H1 (cell line): ENCODE results near the gene PLVAP. TPM values are rescaled to one million over a fixed set of nuclear protein-coding genes. Genes with fewer than 3 reads are reported as not detected.

Experiments used
- CTCF ChIA-PET: fragments of 300-600 bp; sonication (Branson Sonifier 250); formaldehyde crosslinking; loops from one replicate; lab custom pipeline; 2021; ENCODE audit not compliant: partially characterized antibody; lab: Charles Lee
- POLR2A ChIA-PET: fragments of 300-600 bp; sonication (Branson Sonifier 250); formaldehyde crosslinking; loops from one replicate; lab custom pipeline; 2021; ENCODE audit warnings: inconsistent platforms; ENCODE audit not compliant: partially characterized antibody; lab: Charles Lee
- DNase-seq, 2 experiments: peaks; one replicate each; pipeline versions ENCODE4 v3.0.0 to v3.0.0-alpha.2; 2010 to 2022; ENCODE audit warnings: low spot score in 2 of 2, low read depth in 1 of 2, mixed read lengths in 1 of 2
- FAIRE-seq: peaks from 2 replicates; lab custom pipeline; 2011; peaks lifted over from hg19 to GRCh38; lab: Jason Lieb, UNC
- H2AFZ ChIP-seq: 2 replicates; pipeline ENCODE4 v1.8.1; 2012; ENCODE audit warnings: low read length, inconsistent platforms
- H2AK5ac ChIP-seq: 2 replicates; pipeline ENCODE4 v1.6.1; 2013; ENCODE audit warnings: low read depth, low read length
- H2BK120ac ChIP-seq: replicated peaks from 2 replicates; pipeline ENCODE3; 2013; ENCODE audit warnings: low read depth, low read length, inconsistent platforms
- H2BK12ac ChIP-seq: 2 replicates; pipeline ENCODE4 v1.6.1; 2013; ENCODE audit warnings: low read depth, low read length
- H2BK15ac ChIP-seq: 2 replicates; pipeline ENCODE4 v1.6.1; 2013; ENCODE audit warnings: low read length
- H2BK20ac ChIP-seq: 2 replicates; pipeline ENCODE4 v1.6.1; 2013; ENCODE audit warnings: low read length
- H2BK5ac ChIP-seq: 2 replicates; pipeline ENCODE4 v1.6.1; 2013; ENCODE audit warnings: low read depth, low read length
- H3K14ac ChIP-seq: 2 replicates; pipeline ENCODE4 v1.6.1; 2013; ENCODE audit warnings: inconsistent platforms; ENCODE audit not compliant: insufficient read length
- H3K18ac ChIP-seq: 2 replicates; pipeline ENCODE4 v1.6.1; 2013; ENCODE audit warnings: low read length; ENCODE audit errors: extremely low read depth
- H3K23ac ChIP-seq: 2 replicates; pipeline ENCODE4 v1.6.1; 2013; ENCODE audit warnings: inconsistent platforms; ENCODE audit not compliant: insufficient read length
- H3K23me2 ChIP-seq: 2 replicates; pipeline ENCODE4 v1.6.1; 2013; ENCODE audit warnings: low read depth, low read length
- H3K27ac ChIP-seq: 2 replicates; pipeline ENCODE4 v1.6.1; 2011; ENCODE audit warnings: low read depth, low read length, inconsistent platforms
- H3K27me3 ChIP-seq, 4 experiments: replicated peaks in 1 of 4; 1 replicate in 1 of 4; 2 replicates in 3 of 4; pipeline versions ENCODE4 v1.6.1 to v1.8.1; 2011 to 2013; ENCODE audit warnings: low read length in 3 of 4, mild to moderate bottlenecking in 3 of 4, inconsistent platforms in 2 of 4, mixed read lengths in 2 of 4, moderate library complexity in 1 of 4; ENCODE audit not compliant: control insufficient read depth in 3 of 4, insufficient read depth in 3 of 4; ENCODE audit errors: extremely low read depth in 1 of 4
- H3K36me3 ChIP-seq, 4 experiments: 2 replicates each; pipeline versions ENCODE4 v1.6.1 to v1.8.1; 2011 to 2013; ENCODE audit warnings: mild to moderate bottlenecking in 4 of 4, low read length in 3 of 4, moderate library complexity in 2 of 4, control low read depth in 1 of 4, inconsistent platforms in 1 of 4; ENCODE audit not compliant: insufficient read depth in 4 of 4, control insufficient read depth in 2 of 4
- H3K4ac ChIP-seq: replicated peaks from 2 replicates; pipeline ENCODE3; 2013; ENCODE audit warnings: low read length, low read depth, mixed read lengths, inconsistent platforms; ENCODE audit not compliant: insufficient read length
- H3K4me1 ChIP-seq, 4 experiments: replicated peaks in 1 of 4; 1 replicate in 1 of 4; 2 replicates in 3 of 4; pipeline versions ENCODE4 v1.6.1 to v1.8.1; 2011 to 2013; ENCODE audit warnings: low read length in 3 of 4, inconsistent platforms in 2 of 4, mixed read lengths in 1 of 4; ENCODE audit not compliant: insufficient read depth in 4 of 4, control insufficient read depth in 3 of 4
- H3K4me2 ChIP-seq, 2 experiments: 2 replicates each; pipeline versions ENCODE4 v1.6.1 to v1.8.1; 2011 to 2013; ENCODE audit warnings: low read depth in 2 of 2, low read length in 2 of 2, control low read depth in 1 of 2, inconsistent platforms in 1 of 2, mild to moderate bottlenecking in 1 of 2; ENCODE audit not compliant: insufficient read depth in 1 of 2
- H3K4me3 ChIP-seq, 4 experiments: fragments of 200-600, 300-600 bp in 1 of 4; sonication (generic), shearing (Covaris generic), sonication (Bioruptor Twin) in 1 of 4; 2 replicates each; pipeline versions ENCODE4 v1.5.1 to v1.8.1; 2011 to 2016; ENCODE audit warnings: low read length in 4 of 4, low read depth in 3 of 4, control low read depth in 2 of 4, inconsistent platforms in 2 of 4, mild to moderate bottlenecking in 2 of 4, mixed read lengths in 1 of 4, moderate library complexity in 1 of 4; ENCODE audit not compliant: insufficient read depth in 2 of 4; ENCODE audit errors: extremely low read depth in 1 of 4
- H3K56ac ChIP-seq: replicated peaks from 2 replicates; pipeline ENCODE3; 2013; ENCODE audit warnings: low read depth, mild to moderate bottlenecking, mixed read lengths, low read length, inconsistent platforms; ENCODE audit not compliant: insufficient read length
- H3K79me1 ChIP-seq: 2 replicates; pipeline ENCODE4 v1.6.1; 2013; ENCODE audit warnings: low read depth, low read length, control low read depth
- H3K79me2 ChIP-seq, 2 experiments: 2 replicates each; pipeline versions ENCODE4 v1.6.1 to v1.8.1; 2012 to 2013; ENCODE audit warnings: low read length in 2 of 2, mild to moderate bottlenecking in 2 of 2, inconsistent platforms in 1 of 2; ENCODE audit not compliant: insufficient read depth in 2 of 2, control insufficient read depth in 1 of 2
- H3K9ac ChIP-seq, 4 experiments: replicated peaks in 1 of 4; 1 replicate in 1 of 4; 2 replicates in 3 of 4; pipeline versions ENCODE4 v1.6.1 to v1.8.1; 2011 to 2013; ENCODE audit warnings: low read depth in 3 of 4, low read length in 3 of 4, control low read depth in 2 of 4, mild to moderate bottlenecking in 2 of 4, moderate library complexity in 2 of 4, inconsistent platforms in 1 of 4; ENCODE audit errors: extremely low read depth in 1 of 4
- H3K9me3 ChIP-seq, 2 experiments: 2 replicates each; pipeline versions ENCODE4 v1.6.1 to v1.8.1; 2012 to 2013; ENCODE audit warnings: mild to moderate bottlenecking in 2 of 2, moderate library complexity in 2 of 2, control low read depth in 1 of 2, inconsistent platforms in 1 of 2, low read depth in 1 of 2, low read length in 1 of 2, mixed read lengths in 1 of 2; ENCODE audit not compliant: insufficient read depth in 2 of 2
- H4K20me1 ChIP-seq, 2 experiments: replicated peaks in 1 of 2; 2 replicates each; pipeline versions ENCODE3 to v1.8.1; 2011 to 2013; ENCODE audit warnings: inconsistent platforms in 2 of 2, low read length in 2 of 2, mild to moderate bottlenecking in 1 of 2; ENCODE audit not compliant: insufficient read depth in 2 of 2, control insufficient read depth in 1 of 2
- H4K5ac ChIP-seq: 2 replicates; pipeline ENCODE4 v1.6.1; 2013; ENCODE audit warnings: low read length, low read depth, mixed read lengths, inconsistent platforms; ENCODE audit not compliant: insufficient read length
- H4K8ac ChIP-seq: 2 replicates; pipeline ENCODE4 v1.8.0; 2013; ENCODE audit warnings: mild to moderate bottlenecking, moderate library complexity, low read length, inconsistent platforms; ENCODE audit not compliant: insufficient read depth; ENCODE audit errors: extremely low read depth
- H4K91ac ChIP-seq: replicated peaks from 2 replicates; pipeline ENCODE3; 2013; ENCODE audit warnings: low read length, mixed read lengths, inconsistent platforms; ENCODE audit not compliant: insufficient read length
- CBX5 ChIP-seq: fragments of 300-800, 300-1000 bp; sonication (generic); IDR thresholded peaks from 2 replicates; pipeline ENCODE4 v1.7.1; 2016; ENCODE audit warnings: antibody characterized with exemption, low read length, low read depth
- E2F6 ChIP-seq: IDR thresholded peaks from 2 replicates; pipeline ENCODE4 v1.6.1; 2012; ENCODE audit warnings: inconsistent platforms
- TCF12 ChIP-seq: IDR thresholded peaks from 2 replicates; pipeline ENCODE4 v1.6.1; 2011; ENCODE audit warnings: low read depth, mild to moderate bottlenecking, low read length
- TEAD4 ChIP-seq: IDR thresholded peaks from 2 replicates; pipeline ENCODE4 v1.6.1; 2012; ENCODE audit warnings: low read depth, low read length, inconsistent platforms, mixed read lengths
- WGBS, 2 experiments: shearing (Covaris generic) in 1 of 2; methylation state at CpG; one replicate each; pipeline versions ENCODE4 v1.1.6 to v1.1.7; 2013 to 2015; ENCODE audit warnings: low lambda C conversion rate in 2 of 2, mixed read lengths in 2 of 2, inconsistent platforms in 1 of 2, low coverage in 1 of 2, missing lambda C conversion rate in 1 of 2; ENCODE audit not compliant: insufficient replicate concordance in 2 of 2, insufficient coverage in 1 of 2, insufficient read length in 1 of 2; ENCODE audit errors: extremely low coverage in 1 of 2, missing lambda C conversion rate in 1 of 2; 5-methylcytosine and 5-hydroxymethylcytosine counted together
- polyA plus RNA-seq, 7 experiments: library from polyadenylated mRNA; depleted of rRNA in 3 of 7; stranded (reverse) in 5 of 7; unstranded in 2 of 7; fragments of >200 nt in 5 of 7; fragments of 200-250 nt in 2 of 7; gene quantifications; 1 replicate in 5 of 7; 2 replicates in 1 of 7; 4 replicates in 1 of 7; pipeline versions ENCODE4 v1.2.1 to v1.2.3, GENCODE V29; 2011 to 2013; ENCODE audit warnings: missing spikeins in 2 of 7, mixed read lengths in 2 of 7
- total RNA-seq: library from RNA; stranded (reverse); fragmentation: NEBNext Ultra II Directional; extraction: Animal tissue kit (Norgen Biotek cat#: 25700); gene quantifications from 2 replicates; pipeline ENCODE4 v1.2.1, GENCODE V29; 2021

Gene PLVAP
- total and polyA plus RNA-seq, 2 of the 8 experiments (the other 6 are each of a cell fraction or from before 2014, with no cell fraction given), result 0.32 TPM; not detected in 1

GRCh38 chr19:17326595-17326966 lies 50.6 kb downstream of the PLVAP start:
- Histone ChIP-seq H3K23ac (no peak overlapping the region), H2AFZ (no peak overlapping the region), H4K20me1 (peaks cover 3 to 9% of the 10 kb centered on the region in 2 experiments), H3K27ac (0 out of 2 replicates have a peak overlapping the region, but pooled peaks have one; percentile 2), H4K91ac (no peak overlapping the region), H3K4me1 (peaks cover 0 to 22% (median 15%) of the 10 kb centered on the region in 4 experiments; a peak in 6 of 7 replicates), H2BK120ac (no peak overlapping the region), H3K18ac (no peak overlapping the region), H3K79me2 (no peaks in the 10 kb centered on the region), H3K4me2 (peak overlapping the region; percentile 72 to 83; a peak in 3 of 4 replicates), H4K8ac (no peak overlapping the region), H3K79me1 (peaks cover 2% of the 10 kb centered on the region; the same call in 1 of the 2 replicates), H2AK5ac (no peak overlapping the region), H3K27me3 (no peaks in the 10 kb centered on the region; a peak in 1 of 7 replicates), H3K4me3 (peak overlapping the region in 3 of 4 experiments; percentile 35 to 95 (median 60); a peak in 2 of 8 replicates), H3K56ac (no peak overlapping the region), H3K9me3 (no peaks in the 10 kb centered on the region), H3K14ac (no peak overlapping the region), H3K9ac (no peak overlapping the region), H3K36me3 (peaks cover 0 to 16% (median 6%) of the 10 kb centered on the region in 4 experiments; a peak in 4 of 8 replicates), H3K4ac (no peak overlapping the region), H3K23me2 (peaks cover 6% of the 10 kb centered on the region; the same call in 1 of the 2 replicates), H4K5ac (no peak overlapping the region), H2BK12ac (peak overlapping the region; percentile 0; the same call in 1 of the 2 replicates), H2BK20ac (no peak overlapping the region), H2BK5ac (no peak overlapping the region), H2BK15ac (no peak overlapping the region)
- TF ChIP-seq CBX5, result no peak
- 0 out of 2 replicates have a peak, but pooled peaks have one; percentile 20 for TF ChIP-seq TEAD4
- TF ChIP-seq TCF12, result no peak
- TF ChIP-seq E2F6, result no peak
- no peak for DNase-seq
- WGBS, 2 experiments, result 90% methylated on average over 11 of the region's 11 CpGs; no CpG with 5 or more reads in 1 of the 2 experiments
- ChIA-PET POLR2A (interaction anchor here (0.7 to 17.1 kb wide), 10 partner anchors 12 to 227 kb away, joined by 3 to 329 read pairs (median 4); partner anchors contain the start of genes ABHD8, ANO8, DDA1 and GTPBP3), CTCF (interaction anchor here (1.1 to 3.3 kb wide), 12 partner anchors 9 to 67 kb away, joined by 3 to 13 read pairs (median 5); partner anchors contain the start of genes ANO8, CCDC194, DDA1 and MRPL34)
- no peak for FAIRE-seq
